OCI-LY1 (cell line): ENCODE data around the gene KRTAP5-8.

Experiments
- H2AFZ ChIP-seq: fragments of 200-600 bp; sonication (generic), shearing (Covaris generic); 2 replicates; pipeline ENCODE4 v1.6.0; 2014; ENCODE audit warnings: antibody characterized with exemption, mild to moderate bottlenecking, low read length
- H3F3A ChIP-seq: fragments of 200-600 bp; sonication (generic), shearing (Covaris generic); 2 replicates; pipeline ENCODE4 v1.6.0; 2014; ENCODE audit warnings: mild to moderate bottlenecking, antibody characterized with exemption, low read length, moderate library complexity; ENCODE audit not compliant: insufficient read depth
- H3K27ac ChIP-seq: fragments of 200-600 bp; sonication (generic); 2 replicates; pipeline ENCODE4 v1.5.1; 2014; ENCODE audit warnings: low read length, mixed run types, mild to moderate bottlenecking, low read depth; ENCODE audit not compliant: poor library complexity, severe bottlenecking
- H3K27me3 ChIP-seq: fragments of 200-600 bp; sonication (generic); 2 replicates; pipeline ENCODE4 v1.6.0; 2014; ENCODE audit warnings: antibody characterized with exemption, mild to moderate bottlenecking, low read length, moderate library complexity; ENCODE audit not compliant: insufficient read depth
- H3K36me3 ChIP-seq: fragments of 200-600 bp; sonication (generic); 2 replicates; pipeline ENCODE4 v1.6.1; 2014; ENCODE audit warnings: mild to moderate bottlenecking, antibody characterized with exemption, low read length, moderate library complexity, mixed read lengths; ENCODE audit not compliant: insufficient read depth
- H3K4me1 ChIP-seq: fragments of 200-600 bp; sonication (generic); 2 replicates; pipeline ENCODE4 v1.5.1; 2014; ENCODE audit warnings: mild to moderate bottlenecking, low read length, moderate library complexity; ENCODE audit not compliant: insufficient read depth, severe bottlenecking
- H3K4me2 ChIP-seq: fragments of 200-600 bp; sonication (generic), shearing (Covaris generic); 2 replicates; pipeline ENCODE4 v1.6.1; 2014; ENCODE audit warnings: low read length
- H3K4me3 ChIP-seq: fragments of 200-600 bp; sonication (generic); 2 replicates; pipeline ENCODE4 v1.5.1; 2014; ENCODE audit warnings: low read length, low read depth, mild to moderate bottlenecking, mixed read lengths; ENCODE audit not compliant: poor library complexity, severe bottlenecking
- H3K79me2 ChIP-seq: fragments of 200-600 bp; shearing (Covaris generic); 2 replicates; pipeline ENCODE4 v1.6.1; 2016; ENCODE audit warnings: mixed run types, low read length, mixed read lengths; ENCODE audit not compliant: insufficient read depth
- H3K9ac ChIP-seq: fragments of 200-600 bp; sonication (generic), shearing (Covaris generic); 2 replicates; pipeline ENCODE4 v1.6.1; 2014; ENCODE audit warnings: mild to moderate bottlenecking, low read length, mixed read lengths
- H3K9me2 ChIP-seq: fragments of 200-600 bp; sonication (generic), shearing (Covaris generic); 2 replicates; pipeline ENCODE4 v1.6.1; 2014; ENCODE audit warnings: low read depth, mild to moderate bottlenecking, low read length, mixed read lengths
- H3K9me3 ChIP-seq: fragments of 200-600 bp; shearing (Covaris generic); 2 replicates; pipeline ENCODE4 v1.6.1; 2014; ENCODE audit warnings: low read length, mixed read lengths
- H4K20me1 ChIP-seq: fragments of 200-600 bp; sonication (generic), shearing (Covaris generic); 2 replicates; pipeline ENCODE4 v1.6.0; 2016; ENCODE audit warnings: mild to moderate bottlenecking, low read length; ENCODE audit not compliant: insufficient read depth
- EZH2 ChIP-seq: fragments of 200-600 bp; sonication (generic), shearing (Covaris generic); IDR thresholded peaks from 2 replicates; pipeline ENCODE4 v1.8.0; 2017; ENCODE audit warnings: borderline replicate concordance, mixed run types, mild to moderate bottlenecking, antibody characterized with exemption, low read length, moderate library complexity, mixed read lengths
- TF ChIP-seq, protein P1 (sequence below): fragments of 200-600 bp; sonication (generic), shearing (Covaris generic); IDR thresholded peaks from 2 replicates; pipeline ENCODE4 v1.5.1; 2017; ENCODE audit warnings: mild to moderate bottlenecking, antibody characterized with exemption, low read length, moderate library complexity, mixed read lengths

Gene KRTAP5-8

GRCh38 chr11:71500601-71501021, 37.2 kb upstream of the KRTAP5-8 start:
- Histone ChIP-seq H4K20me1 (no peaks in the 10 kb centered on the region), H3K9ac (no peak overlapping the region), H3K36me3 (peaks cover 34% of the 10 kb centered on the region), H3K9me3 (no peaks in the 10 kb centered on the region), H3K4me3 (no peak overlapping the region), H3K27me3 (no peaks in the 10 kb centered on the region), H3K27ac (no peak overlapping the region), H3F3A (no peaks in the 10 kb centered on the region), H3K4me2 (no peak overlapping the region), H3K4me1 (no peaks in the 10 kb centered on the region), H3K9me2 (no peaks in the 10 kb centered on the region), H3K79me2 (no peaks in the 10 kb centered on the region), H2AFZ (no peak overlapping the region)
- TF ChIP-seq, protein P1, sequence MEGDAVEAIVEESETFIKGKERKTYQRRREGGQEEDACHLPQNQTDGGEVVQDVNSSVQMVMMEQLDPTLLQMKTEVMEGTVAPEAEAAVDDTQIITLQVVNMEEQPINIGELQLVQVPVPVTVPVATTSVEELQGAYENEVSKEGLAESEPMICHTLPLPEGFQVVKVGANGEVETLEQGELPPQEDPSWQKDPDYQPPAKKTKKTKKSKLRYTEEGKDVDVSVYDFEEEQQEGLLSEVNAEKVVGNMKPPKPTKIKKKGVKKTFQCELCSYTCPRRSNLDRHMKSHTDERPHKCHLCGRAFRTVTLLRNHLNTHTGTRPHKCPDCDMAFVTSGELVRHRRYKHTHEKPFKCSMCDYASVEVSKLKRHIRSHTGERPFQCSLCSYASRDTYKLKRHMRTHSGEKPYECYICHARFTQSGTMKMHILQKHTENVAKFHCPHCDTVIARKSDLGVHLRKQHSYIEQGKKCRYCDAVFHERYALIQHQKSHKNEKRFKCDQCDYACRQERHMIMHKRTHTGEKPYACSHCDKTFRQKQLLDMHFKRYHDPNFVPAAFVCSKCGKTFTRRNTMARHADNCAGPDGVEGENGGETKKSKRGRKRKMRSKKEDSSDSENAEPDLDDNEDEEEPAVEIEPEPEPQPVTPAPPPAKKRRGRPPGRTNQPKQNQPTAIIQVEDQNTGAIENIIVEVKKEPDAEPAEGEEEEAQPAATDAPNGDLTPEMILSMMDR: no peak

DNA sequence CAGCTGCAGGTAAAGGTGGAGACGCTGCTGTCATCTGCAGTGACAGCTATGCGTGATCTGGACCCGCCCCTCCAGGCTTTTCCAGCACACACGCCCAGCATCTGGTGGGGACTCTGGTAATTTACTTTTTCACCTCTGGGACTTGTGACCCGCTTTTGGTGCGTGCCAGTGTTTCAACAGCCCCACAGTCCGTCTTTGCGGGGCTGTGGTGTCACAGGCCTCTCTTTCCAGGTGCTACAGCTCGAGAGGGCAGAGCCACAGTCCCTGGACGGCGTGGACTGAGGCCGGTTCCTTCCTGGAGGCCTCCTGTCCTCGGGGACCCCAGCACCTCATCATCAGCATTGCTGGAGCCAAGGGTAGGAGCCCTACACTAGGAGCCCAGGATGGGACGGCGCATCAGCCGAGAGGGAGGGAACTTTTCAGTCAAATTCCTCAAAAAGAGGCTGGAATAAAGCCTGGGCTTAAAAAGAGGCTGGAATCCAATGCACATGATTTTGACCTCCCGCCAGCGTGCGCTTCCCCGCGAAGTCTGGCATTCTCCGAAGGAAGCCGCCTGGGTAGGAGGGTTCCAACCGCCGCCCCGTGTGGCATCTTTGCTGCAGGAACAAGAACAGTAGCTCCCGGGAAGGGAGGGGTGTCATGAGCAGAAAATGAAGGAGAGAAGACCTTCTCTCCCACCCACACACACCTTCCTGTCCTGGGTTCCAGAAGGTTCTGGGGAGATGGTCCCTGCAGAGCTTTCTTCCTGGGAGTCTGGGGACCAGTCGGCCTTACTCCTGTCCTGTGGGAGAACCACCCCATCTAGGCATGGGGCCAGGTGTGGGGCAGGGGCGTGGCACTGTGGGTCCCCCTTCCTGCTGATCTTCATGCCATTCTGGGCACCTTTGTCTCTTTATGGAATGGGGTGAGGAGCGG, 36.5 kb upstream of the KRTAP5-8 start:
- Histone ChIP-seq H3K27ac (no peak overlapping the region), H3K4me1 (no peaks in the 10 kb centered on the region)

DNA sequence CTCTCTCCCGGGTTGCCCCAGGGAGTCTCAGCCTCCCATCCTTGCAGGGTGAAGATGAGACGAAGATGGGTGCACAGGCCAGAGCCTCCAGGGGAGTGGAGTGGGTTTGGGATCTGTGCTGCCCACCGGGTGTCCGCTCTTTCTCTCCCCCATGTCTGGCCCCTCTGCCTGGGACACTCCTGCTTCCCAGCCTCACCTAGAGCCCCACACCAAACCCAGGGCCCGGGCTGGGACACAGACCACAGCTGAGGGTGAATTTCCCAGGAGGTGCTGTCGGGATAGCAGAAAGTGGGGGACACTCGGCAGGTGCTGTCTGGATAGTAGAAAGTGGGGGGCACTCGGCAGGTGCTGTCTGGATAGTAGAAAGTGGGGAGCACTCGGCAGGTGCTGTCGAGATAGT, 35.8 kb upstream of the KRTAP5-8 start:
- peaks cover 29% of the 10 kb centered on the region for H3K36me3 ChIP-seq
- H2AFZ ChIP-seq: no peak overlapping the region
- no peak overlapping the region for H3K4me2 ChIP-seq
- H3K4me3 ChIP-seq: no peak overlapping the region
- no peaks in the 10 kb centered on the region for H3K4me1 ChIP-seq
- no peaks in the 10 kb centered on the region for H3F3A ChIP-seq
- H3K9ac ChIP-seq: no peak overlapping the region
- no peaks in the 10 kb centered on the region for H4K20me1 ChIP-seq
- H3K9me2 ChIP-seq: no peaks in the 10 kb centered on the region
- no peaks in the 10 kb centered on the region for H3K9me3 ChIP-seq
- no peak overlapping the region for H3K27ac ChIP-seq
- H3K27me3 ChIP-seq: no peaks in the 10 kb centered on the region
- no peaks in the 10 kb centered on the region for H3K79me2 ChIP-seq
- TF ChIP-seq, protein P1: no peak
- TF ChIP-seq EZH2: no peak

More for the DNA sequence above, 36.5 kb upstream of the KRTAP5-8 start:
- Histone ChIP-seq H3F3A (no peaks in the 10 kb centered on the region), H4K20me1 (no peaks in the 10 kb centered on the region), H3K36me3 (peaks cover 34% of the 10 kb centered on the region), H3K4me3 (no peak overlapping the region), H3K4me2 (no peak overlapping the region), H3K27me3 (no peaks in the 10 kb centered on the region), H3K9ac (no peak overlapping the region), H2AFZ (no peak overlapping the region), H3K79me2 (no peaks in the 10 kb centered on the region), H3K9me3 (no peaks in the 10 kb centered on the region), H3K9me2 (no peaks in the 10 kb centered on the region)
- no peak for TF ChIP-seq EZH2
- TF ChIP-seq, protein P1: no peak
